ENCODE data around the gene KRT24.

- no peak for TF ChIP-seq CTCF (IDR thresholded peaks at IDR 0.05; ENCODE audit: low read depth, low read length)
- no peak for TF ChIP-seq EZH2phosphoT487 (IDR thresholded peaks at IDR 0.05; ENCODE audit: low read depth)
Observed at GRCh38 chr17:40730970-40731369, 27.4 kb upstream of the KRT24 start.
